Right kidney (tissue), 1 donor: ENCODE data around the gene DISP2.

Source experiments
- DNase-seq: peaks from one replicate; pipeline ENCODE4 v3.0.0-alpha.2; 2016

DISP2 gene

GRCh38 chr15:40424483-40425115, 66.6 kb downstream of the DISP2 start:
- no peak for DNase-seq

DNA sequence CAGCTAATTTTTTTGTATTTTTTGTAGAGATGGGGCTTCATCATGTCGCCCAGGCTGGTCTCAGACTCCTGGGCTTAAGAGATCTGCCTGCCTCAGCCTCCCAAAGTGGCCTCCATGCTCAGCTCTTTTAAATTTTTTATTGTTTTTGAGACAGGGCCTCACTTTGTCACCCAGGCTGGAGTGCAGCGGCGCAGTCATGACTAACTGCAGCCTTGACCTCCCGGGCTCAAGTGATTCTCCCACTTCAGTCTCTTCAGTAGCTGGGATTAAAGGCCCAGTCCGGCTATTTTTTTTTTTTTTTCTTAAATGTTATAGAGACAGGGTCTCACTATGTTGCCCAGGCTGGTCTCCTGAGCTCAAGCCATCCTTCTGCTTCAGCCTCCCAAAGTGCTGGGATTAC, 67.7 kb downstream of the DISP2 start:
- no peak for DNase-seq

GRCh38 chr15:40427188-40427587, 69.2 kb downstream of the DISP2 start:
- DNase-seq: no peak

- no peak for DNase-seq
Measured at GRCh38 chr15:40428185-40428584, 70.2 kb downstream of the DISP2 start.
